Aorta (tissue), 5 donors: ENCODE measurements around the gene ADAT1. TPM values are rescaled to one million over a fixed set of nuclear protein-coding genes. Genes with fewer than 3 reads are reported as not detected.

Experiments used
- ATAC-seq: fragments of 200-7000 bp; cut with Tn5 transposase; one replicate; pipeline ENCODE4 v1.9.1; 2022; ENCODE audit warnings: moderate library complexity; ENCODE audit not compliant: low FRiP score
- DNase-seq, 2 donors: peaks; one replicate each; pipeline ENCODE4 v3.0.0-alpha.2; 2020
- H3K27ac ChIP-seq, 2 donors: one replicate each; pipeline ENCODE4 v1.5.1; 2013; ENCODE audit warnings: low read length in 2 of 2, mild to moderate bottlenecking in 2 of 2, moderate library complexity in 2 of 2, control low read depth in 1 of 2, inconsistent platforms in 1 of 2, low read depth in 1 of 2
- H3K27me3 ChIP-seq, 2 donors: one replicate each; pipeline ENCODE4 v1.6.1; 2013; ENCODE audit warnings: control low read depth in 1 of 2, low read length in 1 of 2, mild to moderate bottlenecking in 1 of 2, moderate library complexity in 1 of 2; ENCODE audit not compliant: insufficient read depth in 2 of 2, control insufficient read depth in 1 of 2
- H3K36me3 ChIP-seq, 2 donors: one replicate each; pipeline ENCODE4 v1.6.1; 2013; ENCODE audit warnings: control low read depth in 1 of 2, low read length in 1 of 2, mild to moderate bottlenecking in 1 of 2; ENCODE audit not compliant: insufficient read depth in 2 of 2, control insufficient read depth in 1 of 2
- H3K4me1 ChIP-seq, 2 donors: one replicate each; pipeline ENCODE4 v1.6.1; 2013; ENCODE audit warnings: low read length in 2 of 2, control low read depth in 1 of 2, mild to moderate bottlenecking in 1 of 2, moderate library complexity in 1 of 2; ENCODE audit not compliant: insufficient read depth in 2 of 2, control insufficient read depth in 1 of 2
- H3K4me3 ChIP-seq, 2 donors: one replicate each; pipeline ENCODE4 v1.5.1; 2013; ENCODE audit warnings: low read length in 2 of 2, control low read depth in 1 of 2, mild to moderate bottlenecking in 1 of 2
- H3K9me3 ChIP-seq: one replicate; pipeline ENCODE4 v1.6.1; 2013; ENCODE audit warnings: mild to moderate bottlenecking, low read length; ENCODE audit not compliant: control insufficient read depth
- WGBS, 2 donors: extraction: QIAGEN DNeasy Blood & Tissue Kit; methylation state at CpG; one replicate each; pipeline ENCODE4 v1.1.7; 2013; 5-methylcytosine and 5-hydroxymethylcytosine counted together
- intact Hi-C, 2 donors: fragments of 100-400 bp; cut with DNase I; formaldehyde crosslinking; loops; one replicate each; pipeline versions ENCODE4 v1.14.2 to v1.15.0; 2022
- polyA plus RNA-seq, 2 donors: library from polyadenylated mRNA; stranded (reverse); fragments of 200-250 nt; gene quantifications; one replicate each; pipeline ENCODE4 v1.2.3, GENCODE V29; 2013
- total RNA-seq, 2 donors: library from RNA; stranded (reverse); fragmentation: NEBNext Ultra II Directional; extraction: Animal tissue kit (Norgen Biotek cat#: 25700); gene quantifications; one replicate each; pipeline ENCODE4 v1.2.1, GENCODE V29; 2021
- donor health status: healthy with polysubstance abuse.
- donor health status: Bipolar disorder and iron deficiency.
- donor health status: DM: no; HTN: no; CAD: no.
- donor health status: DM: no; HTN: no; CAD: no.
- donor health status: DM: yes; HTN: yes; CAD: no.

Gene ADAT1
- total and polyA plus RNA-seq, 4 donors: 7.5 to 44.0 (median 22.3) TPM

DNA sequence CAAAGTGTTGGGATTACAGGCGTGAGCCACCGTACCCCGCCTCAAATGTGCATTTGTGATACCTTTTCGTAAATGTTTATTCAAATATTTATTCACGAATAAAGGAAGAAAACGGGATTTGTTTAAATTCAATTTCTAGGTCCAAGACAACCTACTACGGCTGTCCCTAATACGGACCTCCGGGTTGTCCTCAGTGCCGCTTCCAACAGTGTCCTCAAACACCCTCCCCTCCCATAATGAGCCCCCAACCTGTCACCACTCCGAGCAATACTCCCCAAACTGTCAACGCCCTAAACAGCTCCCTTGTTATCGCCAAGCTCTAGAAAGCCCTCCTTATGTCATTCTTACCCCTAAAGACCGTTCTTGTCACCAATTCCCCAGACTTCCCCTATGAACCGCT is 57.4 kb downstream of the ADAT1 start:
- peaks cover 0 to 7% of the 10 kb centered on the region in 2 donors for H3K4me1 ChIP-seq
- DNase-seq: no peak
- 18 to 23% methylated on average over 15 of the region's 15 CpGs for WGBS, 2 donors
- ATAC-seq: no peak
- peaks cover 2 to 4% of the 10 kb centered on the region in 2 donors for H3K36me3 ChIP-seq
- intact Hi-C loops: loop anchor here (5.0 kb wide), 2 partner anchors 48 to 57 kb away; partner anchors contain the start of gene ADAT1 (in 2 of the 2)
- no peaks in the 10 kb centered on the region for H3K9me3 ChIP-seq
- H3K27ac ChIP-seq: no peak overlapping the region
- peak overlapping the region; percentile 66 to 92 for H3K4me3 ChIP-seq
- H3K27me3 ChIP-seq: no peaks in the 10 kb centered on the region

DNA sequence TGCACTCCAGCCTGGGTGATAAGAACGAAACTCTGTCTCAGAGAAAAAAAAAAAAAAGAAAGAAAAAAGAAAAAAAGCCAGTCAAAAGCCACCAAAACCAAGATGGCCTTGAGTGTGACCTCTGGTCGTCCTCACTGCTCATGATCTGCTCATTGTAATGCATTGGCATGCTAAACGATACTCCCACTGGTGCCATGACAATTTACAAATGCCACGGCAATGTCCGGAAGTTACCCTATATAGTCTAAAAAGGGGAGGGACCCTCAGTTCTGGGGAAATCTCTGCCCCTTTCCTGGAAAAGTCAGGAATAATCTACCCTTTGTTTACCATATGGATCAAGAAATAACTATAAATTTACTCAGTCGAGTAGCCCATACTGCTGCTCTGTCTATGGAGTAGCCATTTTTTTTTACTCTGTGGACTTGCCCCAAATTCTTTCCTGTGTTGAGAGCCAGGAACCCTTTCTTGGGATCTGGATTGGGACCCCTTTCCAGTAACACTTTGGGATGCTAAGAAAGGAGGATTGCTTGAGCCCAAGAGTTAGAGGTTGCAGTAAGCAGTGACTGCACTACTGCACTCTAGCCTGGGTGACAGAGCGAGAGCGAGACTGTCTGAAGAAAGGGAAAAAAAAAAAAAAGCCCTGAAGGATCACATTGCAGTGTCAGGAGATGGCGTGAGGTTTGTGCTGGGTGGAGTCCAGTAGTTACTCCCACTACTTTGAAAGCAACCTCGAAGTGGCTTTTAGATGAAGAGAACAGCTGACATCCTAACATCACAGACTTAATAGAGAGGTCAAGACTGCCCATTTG is 63.3 kb downstream of the ADAT1 start:
- Histone ChIP-seq H3K4me3 (no peak overlapping the region), H3K36me3 (no peaks in the 10 kb centered on the region), H3K4me1 (no peaks in the 10 kb centered on the region), H3K27ac (no peak overlapping the region), H3K9me3 (no peaks in the 10 kb centered on the region), H3K27me3 (no peaks in the 10 kb centered on the region)
- 63 to 64% methylated on average over 10 of the region's 10 CpGs for WGBS, 2 donors
- DNase-seq: no peak
- ATAC-seq: no peak
- intact Hi-C loops: no loop called here

DNA sequence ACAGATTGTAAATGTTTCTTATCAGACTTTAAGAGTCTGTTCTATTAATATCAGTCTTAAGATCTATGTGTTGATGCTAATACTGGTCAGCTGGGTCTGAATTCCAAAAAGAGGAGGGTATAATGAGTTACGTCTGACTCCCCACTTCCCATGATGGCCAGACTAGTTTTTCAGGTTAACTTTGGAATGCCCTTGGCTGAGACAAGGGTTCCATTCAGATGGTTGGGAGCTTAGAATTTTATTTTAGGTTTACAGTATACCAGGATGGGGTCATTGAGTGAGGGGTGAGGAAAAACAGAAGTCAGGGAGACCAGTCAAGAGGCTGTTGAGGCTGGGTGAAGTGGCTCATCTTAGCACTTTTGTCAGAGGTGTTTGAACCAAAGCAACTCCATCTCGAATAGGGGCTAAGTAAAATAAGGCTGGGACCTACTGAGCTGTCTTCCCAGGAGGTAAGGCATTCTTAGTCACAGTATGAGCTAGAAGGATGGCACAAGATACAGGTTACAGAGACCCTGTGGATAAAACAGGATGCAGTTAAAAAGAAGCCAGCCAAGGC is 64.2 kb downstream of the ADAT1 start:
- ATAC-seq (no peak), DNase-seq (no peak)
- H3K27ac ChIP-seq: no peak overlapping the region
- no peaks in the 10 kb centered on the region for H3K27me3 ChIP-seq
- intact Hi-C loops: no loop called here
- no peak overlapping the region for H3K4me3 ChIP-seq
- H3K36me3 ChIP-seq: no peaks in the 10 kb centered on the region
- no peaks in the 10 kb centered on the region for H3K4me1 ChIP-seq
- H3K9me3 ChIP-seq: no peaks in the 10 kb centered on the region
- WGBS, 2 donors: 77 to 85% methylated on average over 2 of the region's 2 CpGs

DNA sequence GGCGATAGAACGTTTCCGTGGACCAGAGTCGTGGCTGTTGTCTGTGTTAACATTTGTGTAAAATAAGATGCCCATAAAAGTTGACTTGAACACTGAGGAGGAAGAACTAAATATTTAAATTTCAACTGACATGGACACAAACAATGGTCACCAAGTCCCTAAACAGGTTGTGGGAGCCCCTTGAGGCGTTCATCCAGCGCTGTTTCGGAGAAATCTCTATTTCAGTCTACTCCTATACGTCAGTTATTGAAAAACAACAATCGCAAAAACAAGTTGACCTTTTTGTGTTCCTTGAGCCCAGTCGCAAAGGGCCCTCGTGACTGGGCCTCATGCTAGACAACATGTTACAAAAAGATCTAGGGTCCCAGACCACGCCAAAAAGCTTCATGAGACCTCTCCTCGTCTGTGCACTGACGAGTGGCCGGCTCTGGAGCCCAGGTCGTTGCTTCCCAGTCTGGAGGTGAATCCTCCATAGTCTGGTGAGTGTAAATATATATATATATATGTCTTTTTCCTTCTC is 66.6 kb downstream of the ADAT1 start:
- WGBS, 2 donors: 27 to 28% methylated on average over 16 of the region's 16 CpGs
- H3K9me3 ChIP-seq: no peaks in the 10 kb centered on the region
- intact Hi-C loops: no loop called here
- DNase-seq: no peak
- H3K27ac ChIP-seq: no peak overlapping the region
- ATAC-seq: no peak
- no peaks in the 10 kb centered on the region for H3K4me1 ChIP-seq
- H3K36me3 ChIP-seq: no peaks in the 10 kb centered on the region
- no peak overlapping the region for H3K4me3 ChIP-seq
- H3K27me3 ChIP-seq: no peaks in the 10 kb centered on the region

DNA sequence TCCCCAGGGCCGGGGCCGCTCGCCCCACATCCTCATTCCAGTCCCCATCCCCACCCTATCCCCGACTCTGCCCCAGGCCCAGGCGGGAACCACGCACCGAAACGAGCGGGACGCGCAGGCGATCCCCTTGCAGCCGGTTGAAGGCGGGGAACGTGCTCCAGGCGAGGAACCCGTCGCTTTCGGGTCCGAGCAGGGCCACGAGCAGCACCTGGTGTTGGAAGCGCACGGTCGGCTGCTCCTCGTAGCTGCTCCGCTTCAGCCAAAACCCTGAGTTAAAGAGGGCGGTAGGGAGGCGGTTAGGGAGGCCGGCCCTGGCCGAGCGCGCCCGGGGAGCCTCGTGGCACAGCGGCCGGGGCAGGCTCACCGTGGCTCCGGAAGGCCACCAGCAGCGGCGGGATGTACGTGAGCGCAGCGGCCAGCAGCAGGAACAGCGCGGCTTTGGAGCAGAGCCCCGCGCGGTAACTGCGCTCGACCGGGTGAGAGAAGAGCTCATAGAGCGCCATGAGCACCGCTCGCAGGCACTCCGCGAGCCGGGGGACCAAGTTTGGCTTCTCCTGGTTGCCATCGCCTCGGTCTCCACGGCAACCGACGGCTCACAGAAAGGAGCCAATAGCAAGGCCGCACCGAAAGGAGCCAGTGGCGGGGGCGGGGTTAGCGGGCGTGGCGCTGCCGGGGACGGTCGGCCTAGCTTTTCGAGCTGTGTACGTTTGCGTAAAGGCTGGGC is 67.2 kb downstream of the ADAT1 start, which contains the start of gene TMEM231:
TMEM231 (minus strand) TSS at position 546 of the 724 bp plus-strand sequence; CDS start at position 503, 43 bp downstream.
- intact Hi-C loops: no loop called here
- Histone ChIP-seq H3K27me3 (no peaks in the 10 kb centered on the region), H3K36me3 (no peaks in the 10 kb centered on the region), H3K9me3 (no peaks in the 10 kb centered on the region), H3K4me3 (peak within 1 kb of the TSS; percentile 45 to 69), H3K27ac (peak within 1 kb of the TSS in 1 of 2 donors; percentile 54), H3K4me1 (no peaks in the 10 kb centered on the region)
- peak; percentile 99 for DNase-seq
- 0 to 1% methylated on average over 73 to 75 of the region's 75 CpGs for WGBS, 2 donors
- ATAC-seq: peak; percentile 97

DNA sequence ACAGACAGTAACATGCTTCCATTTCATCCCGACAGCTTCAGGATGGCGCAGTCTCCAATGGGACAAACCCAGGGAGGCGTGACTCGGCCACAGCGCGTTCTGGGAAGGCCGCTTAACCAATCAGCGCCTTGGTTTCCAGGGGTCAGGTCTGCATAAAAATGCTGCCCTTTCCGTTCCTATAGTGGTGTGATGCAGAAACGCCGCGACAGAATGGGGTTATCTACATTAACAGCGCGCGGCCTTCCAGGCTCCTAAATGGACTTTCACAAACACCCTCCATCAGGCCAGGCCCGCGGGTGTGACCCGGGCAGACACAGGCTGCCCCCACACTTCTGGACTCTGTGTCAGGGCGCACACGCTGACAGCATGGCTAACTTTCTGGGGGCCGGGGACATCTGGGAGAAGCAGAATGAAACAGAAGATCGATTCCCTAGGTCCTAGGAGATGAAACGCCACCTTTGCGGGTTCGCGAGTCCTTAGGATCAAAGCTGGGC is 67.8 kb downstream of the ADAT1 start:
- Histone ChIP-seq H3K4me3 (peak overlapping the region; percentile 45 to 69), H3K36me3 (no peaks in the 10 kb centered on the region), H3K9me3 (no peaks in the 10 kb centered on the region), H3K4me1 (no peaks in the 10 kb centered on the region), H3K27ac (peak overlapping the region in 1 of 2 donors; percentile 54), H3K27me3 (no peaks in the 10 kb centered on the region)
- ATAC-seq: peak; percentile 90
- intact Hi-C loops: no loop called here
- peak; percentile 89 to 92 for DNase-seq
- 0 to 1% methylated on average over 26 of the region's 26 CpGs for WGBS, 2 donors

DNA sequence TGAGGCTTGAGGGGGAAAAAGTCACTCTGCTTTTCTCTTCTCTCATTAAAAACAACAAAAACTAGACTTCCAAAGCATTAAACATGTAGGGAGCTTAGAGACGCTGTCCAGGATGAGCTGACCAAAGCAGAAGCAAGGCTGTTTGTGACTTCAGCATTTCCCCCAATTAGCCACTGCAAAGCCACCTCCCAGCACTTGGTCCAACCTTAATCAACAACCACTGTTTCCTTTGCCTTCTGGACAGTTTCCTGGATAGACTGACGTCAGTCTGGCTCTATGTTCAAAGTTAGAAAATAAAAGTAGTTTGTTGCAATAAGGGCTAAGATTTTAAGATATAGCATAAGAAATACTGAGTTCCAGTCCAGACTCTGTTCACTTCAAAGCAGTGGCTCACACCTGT is 70.1 kb downstream of the ADAT1 start:
- intact Hi-C loops: no loop called here
- WGBS, 2 donors: 26 to 28% methylated on average over 2 of the region's 2 CpGs

DNA sequence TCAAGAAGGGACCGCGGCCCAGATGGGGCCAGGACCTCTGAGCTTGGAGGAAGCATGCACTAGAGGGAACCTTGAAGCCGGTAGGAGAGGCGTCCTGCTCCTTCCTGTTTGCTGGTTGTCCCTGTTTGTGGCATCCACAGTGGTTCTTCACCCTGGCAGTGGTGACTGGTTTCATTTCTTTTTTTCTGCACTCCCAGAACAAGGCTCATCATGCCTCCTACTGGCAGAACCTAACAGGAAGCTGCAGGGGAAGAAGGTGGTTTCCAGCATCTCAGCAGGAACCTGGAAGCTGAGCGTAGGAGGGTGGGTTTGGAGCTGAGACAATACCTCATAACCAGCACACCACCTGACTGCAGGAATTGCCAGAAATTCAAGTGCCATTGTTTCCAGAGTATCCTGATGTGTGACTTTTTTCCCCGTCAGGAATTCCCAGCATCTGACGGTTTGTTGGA is 72.8 kb downstream of the ADAT1 start:
- DNase-seq (peak in 1 of 2 donors; percentile 61), ATAC-seq (peak; percentile 72)
- Histone ChIP-seq H3K4me1 (no peaks in the 10 kb centered on the region), H3K27me3 (no peaks in the 10 kb centered on the region), H3K27ac (no peak overlapping the region), H3K36me3 (no peaks in the 10 kb centered on the region), H3K9me3 (no peaks in the 10 kb centered on the region), H3K4me3 (no peak overlapping the region)
- intact Hi-C loops: no loop called here
- WGBS, 2 donors: 86 to 90% methylated on average over 7 of the region's 7 CpGs

More for the DNA sequence above, 70.1 kb downstream of the ADAT1 start:
- H3K9me3 ChIP-seq: no peaks in the 10 kb centered on the region
- no peak for ATAC-seq
- no peak for DNase-seq
- no peak overlapping the region for H3K4me3 ChIP-seq
- H3K36me3 ChIP-seq: no peaks in the 10 kb centered on the region
- no peaks in the 10 kb centered on the region for H3K4me1 ChIP-seq
- no peak overlapping the region for H3K27ac ChIP-seq
- H3K27me3 ChIP-seq: no peaks in the 10 kb centered on the region
